ENCODE results near the gene TMEM235. TPM values are rescaled to one million over a fixed set of nuclear protein-coding genes. Genes with fewer than 3 reads are reported as not detected.

The TMEM235 gene
- polyA plus RNA-seq, 1 experiment: not detected

- Histone ChIP-seq H3K9me3 (ENCODE audit: control insufficient read depth, insufficient read depth, low read length) (no peaks in the 10 kb centered on the region), H3K27ac (ENCODE audit: low read depth, low read length) (no peak overlapping the region), H3K27me3 (ENCODE audit: control insufficient read depth, insufficient read depth, low read length) (peaks cover 35% of the 10 kb centered on the region), H3K4me3 (ENCODE audit: low read depth, low read length) (no peak overlapping the region)
- DNase-seq (ENCODE audit: low read depth, low spot score): no peak
- ChIA-PET CTCF (interaction anchor here (1.5 to 2.1 kb wide), 2 partner anchors 17 to 154 kb away, joined by 5 to 7 read pairs; no protein-coding TSS in a partner anchor), POLR2A (interaction anchor here (0.6 kb wide), 2 partner anchors 13 to 89 kb away, joined by 3 to 4 read pairs; no protein-coding TSS in a partner anchor)
- TF ChIP-seq CTCF (IDR thresholded peaks at IDR 0.05; ENCODE audit: low read depth, low read length): no peak
These were observed 36.9 kb downstream of the TMEM235 start for GRCh38 chr17:78268191-78268874.

GRCh38 chr17:78268951-78269905, 37.8 kb downstream of the TMEM235 start:
- H3K27me3 ChIP-seq (ENCODE audit: control insufficient read depth, insufficient read depth, low read length): peaks cover 35% of the 10 kb centered on the region
- H3K4me3 ChIP-seq (ENCODE audit: low read depth, low read length): no peak overlapping the region
- TF ChIP-seq CTCF (IDR thresholded peaks at IDR 0.05; ENCODE audit: low read depth, low read length): no peak
- ChIA-PET CTCF (interaction anchor here (1.1 to 2.1 kb wide), 3 partner anchors 18 to 153 kb away, joined by 5 to 7 read pairs (median 5); no protein-coding TSS in a partner anchor), POLR2A (interaction anchor here (0.5 to 0.6 kb wide), 4 partner anchors 14 to 200 kb away, joined by 3 to 8 read pairs (median 4); no protein-coding TSS in a partner anchor)
- no peak overlapping the region for H3K27ac ChIP-seq (ENCODE audit: low read depth, low read length)
- no peak for DNase-seq (ENCODE audit: low read depth, low spot score)
- no peaks in the 10 kb centered on the region; the same call in 1 of the 2 replicates for H3K9me3 ChIP-seq (ENCODE audit: control insufficient read depth, insufficient read depth, low read length)

GRCh38 chr17:78269955-78270381, 38.5 kb downstream of the TMEM235 start:
- Histone ChIP-seq H3K4me3 (ENCODE audit: low read depth, low read length) (no peak overlapping the region), H3K9me3 (ENCODE audit: control insufficient read depth, insufficient read depth, low read length) (no peaks in the 10 kb centered on the region; the same call in 1 of the 2 replicates), H3K27me3 (ENCODE audit: control insufficient read depth, insufficient read depth, low read length) (peaks cover 35% of the 10 kb centered on the region), H3K27ac (ENCODE audit: low read depth, low read length) (no peak overlapping the region)
- ChIA-PET CTCF (interaction anchor here (1.1 to 2.1 kb wide), 3 partner anchors 19 to 152 kb away, joined by 5 to 7 read pairs (median 5); no protein-coding TSS in a partner anchor), POLR2A (interaction anchor here (0.5 kb wide), 1 partner anchor 200 kb away, joined by 8 read pairs; no protein-coding TSS in a partner anchor)
- TF ChIP-seq CTCF (IDR thresholded peaks at IDR 0.05; ENCODE audit: low read depth, low read length): no peak
- no peak for DNase-seq (ENCODE audit: low read depth, low spot score)

- CTCF ChIA-PET: interaction anchor here (0.6 kb wide), 1 partner anchor 21 kb away, joined by 3 read pairs; no protein-coding TSS in a partner anchor
These were observed 40.2 kb downstream of the TMEM235 start for GRCh38 chr17:78271419-78272170.

More at GRCh38 chr17:78271419-78272170, 40.2 kb downstream of the TMEM235 start:
- no peak overlapping the region for H3K4me3 ChIP-seq (ENCODE audit: low read depth, low read length)
- peaks cover 37% of the 10 kb centered on the region for H3K27me3 ChIP-seq (ENCODE audit: control insufficient read depth, insufficient read depth, low read length)
- POLR2A ChIA-PET: interaction anchor here (0.6 kb wide), 1 partner anchor 25 kb away, joined by 3 read pairs; no protein-coding TSS in a partner anchor
- H3K9me3 ChIP-seq (ENCODE audit: control insufficient read depth, insufficient read depth, low read length): no peaks in the 10 kb centered on the region; the same call in 1 of the 2 replicates
- no peak for TF ChIP-seq CTCF (IDR thresholded peaks at IDR 0.05; ENCODE audit: low read depth, low read length)
- DNase-seq (ENCODE audit: low read depth, low spot score): no peak
- no peak overlapping the region for H3K27ac ChIP-seq (ENCODE audit: low read depth, low read length)

All from AG04450 (cell line).